Measurements from ENCODE around the gene PIGU.
"Not testable (repeated sequence)": the region's sequence is repeated elsewhere in the genome, so short reads cannot be mapped to it uniquely, and the experiment has no call there.

The PIGU gene

GRCh38 chr20:34526466-34526865, 150.4 kb downstream of the PIGU start:
- no peak for DNase-seq (ENCODE audit: low read depth)
- H3K4me3 ChIP-seq (ENCODE audit: low read depth, low read length) = no peak overlapping the region
- TF ChIP-seq, protein P1, sequence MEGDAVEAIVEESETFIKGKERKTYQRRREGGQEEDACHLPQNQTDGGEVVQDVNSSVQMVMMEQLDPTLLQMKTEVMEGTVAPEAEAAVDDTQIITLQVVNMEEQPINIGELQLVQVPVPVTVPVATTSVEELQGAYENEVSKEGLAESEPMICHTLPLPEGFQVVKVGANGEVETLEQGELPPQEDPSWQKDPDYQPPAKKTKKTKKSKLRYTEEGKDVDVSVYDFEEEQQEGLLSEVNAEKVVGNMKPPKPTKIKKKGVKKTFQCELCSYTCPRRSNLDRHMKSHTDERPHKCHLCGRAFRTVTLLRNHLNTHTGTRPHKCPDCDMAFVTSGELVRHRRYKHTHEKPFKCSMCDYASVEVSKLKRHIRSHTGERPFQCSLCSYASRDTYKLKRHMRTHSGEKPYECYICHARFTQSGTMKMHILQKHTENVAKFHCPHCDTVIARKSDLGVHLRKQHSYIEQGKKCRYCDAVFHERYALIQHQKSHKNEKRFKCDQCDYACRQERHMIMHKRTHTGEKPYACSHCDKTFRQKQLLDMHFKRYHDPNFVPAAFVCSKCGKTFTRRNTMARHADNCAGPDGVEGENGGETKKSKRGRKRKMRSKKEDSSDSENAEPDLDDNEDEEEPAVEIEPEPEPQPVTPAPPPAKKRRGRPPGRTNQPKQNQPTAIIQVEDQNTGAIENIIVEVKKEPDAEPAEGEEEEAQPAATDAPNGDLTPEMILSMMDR (conservative IDR thresholded peaks at IDR 0.05; ENCODE audit: low read depth, low read length) = no peak

GRCh38 chr20:34525709-34526416, 151.0 kb downstream of the PIGU start:
- TF ChIP-seq, protein P1 (conservative IDR thresholded peaks at IDR 0.05; ENCODE audit: low read depth, low read length) = no peak

GRCh38 chr20:34525342-34525708, 151.6 kb downstream of the PIGU start:
- TF ChIP-seq, protein P1 (conservative IDR thresholded peaks at IDR 0.05; ENCODE audit: low read depth, low read length) = no peak
- no peak for DNase-seq (ENCODE audit: low read depth)
- H3K4me3 ChIP-seq (ENCODE audit: low read depth, low read length) = no peak overlapping the region

More at GRCh38 chr20:34525709-34526416, 151.0 kb downstream of the PIGU start:
- no peak overlapping the region for H3K4me3 ChIP-seq (ENCODE audit: low read depth, low read length)
- DNase-seq (ENCODE audit: low read depth) = peak; percentile 98

GRCh38 chr20:34524426-34524825, 152.5 kb downstream of the PIGU start:
- DNase-seq (ENCODE audit: low read depth) = no peak
- no peak overlapping the region for H3K4me3 ChIP-seq (ENCODE audit: low read depth, low read length)

DNA sequence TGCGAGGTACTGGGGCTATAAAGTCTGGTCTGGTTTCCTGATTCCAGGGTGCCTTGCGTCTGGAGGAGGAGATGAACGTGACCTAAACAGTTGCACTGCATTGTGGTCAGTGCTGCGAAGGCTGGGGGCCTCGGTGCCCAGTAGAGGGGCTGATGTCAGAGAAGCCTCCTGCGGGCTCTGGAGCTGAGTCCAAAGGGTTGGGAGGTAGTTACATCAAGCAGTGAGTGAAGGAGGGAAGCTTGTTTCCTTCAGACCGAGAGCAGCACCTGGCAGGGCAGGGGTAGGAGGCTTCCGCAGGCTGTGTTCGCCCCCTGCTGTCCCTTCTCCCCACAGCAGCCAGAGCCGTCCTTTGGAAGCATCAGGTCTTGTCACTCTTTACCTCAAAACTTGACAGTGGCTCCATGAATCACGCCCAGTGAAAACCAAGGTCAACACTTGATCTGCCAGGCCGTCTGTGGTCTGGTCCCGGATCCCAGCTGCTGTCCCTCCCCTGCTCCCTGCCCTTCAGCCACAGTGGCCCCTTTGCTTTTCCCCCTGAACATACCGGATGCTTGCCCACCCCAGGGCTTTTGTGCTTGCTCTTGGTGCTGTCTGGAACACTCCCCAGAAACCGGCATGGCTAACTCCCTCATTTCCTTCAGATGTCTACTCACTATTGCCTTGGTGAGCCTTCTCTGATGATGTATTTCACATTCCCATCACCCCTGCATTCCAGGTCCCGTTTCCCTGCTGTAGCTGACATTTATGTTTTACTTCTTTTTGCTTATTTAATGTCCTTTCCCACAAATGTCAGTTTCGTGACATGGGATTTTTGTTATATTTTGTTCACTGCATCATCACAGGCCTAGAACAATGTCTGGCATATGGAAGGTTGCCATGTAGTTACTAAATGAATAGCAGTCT, 153.7 kb downstream of the PIGU start:
- TF ChIP-seq, protein P1 (conservative IDR thresholded peaks at IDR 0.05; ENCODE audit: low read depth, low read length) = peak; percentile 83
- H3K4me3 ChIP-seq (ENCODE audit: low read depth, low read length) = no peak overlapping the region
- peak; percentile 79 for DNase-seq (ENCODE audit: low read depth)

More at GRCh38 chr20:34524426-34524825, 152.5 kb downstream of the PIGU start:
- TF ChIP-seq, protein P1 (conservative IDR thresholded peaks at IDR 0.05; ENCODE audit: low read depth, low read length) = no peak

- not testable (repeated sequence) for DNase-seq (ENCODE audit: low read depth); H3K4me3 ChIP-seq (ENCODE audit: low read depth, low read length)
Measured at GRCh38 chr20:34519841-34520240, 157.1 kb downstream of the PIGU start.

DNA sequence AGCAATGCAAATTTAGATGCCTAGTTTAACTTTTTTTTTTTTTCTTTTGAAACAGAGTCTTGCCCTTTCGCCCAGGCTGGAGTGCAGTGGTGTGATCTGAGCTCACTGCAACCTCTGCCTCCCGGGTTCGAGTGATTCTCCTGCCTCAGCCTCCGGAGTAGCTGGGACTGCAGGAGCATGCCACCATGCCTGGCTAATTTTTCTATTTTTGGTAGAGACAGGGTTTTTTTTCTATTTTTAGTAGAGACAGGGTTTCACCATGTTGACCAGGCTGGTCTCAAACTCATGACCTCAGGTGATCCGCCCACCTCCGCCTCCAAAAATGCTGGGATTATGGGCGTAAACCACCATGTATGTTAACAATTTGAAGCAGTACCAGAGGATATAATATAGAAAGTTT, 158.0 kb downstream of the PIGU start:
- DNase-seq (ENCODE audit: low read depth) = not testable (repeated sequence)

More for the DNA sequence above, 158.0 kb downstream of the PIGU start:
- not testable (repeated sequence) for H3K4me3 ChIP-seq (ENCODE audit: low read depth, low read length)

Measured in choroid plexus epithelial cell (primary cell).